Activated T-helper 9 cell treated with anti-CD3 and anti-CD28 coated beads, Interleukin-2, amount 50 U/mL, for 16 hours (primary cell): ENCODE data around the gene KSR1.
"Not testable (repeated sequence)": the region's sequence is repeated elsewhere in the genome, so short reads cannot be mapped to it uniquely, and the experiment has no call there.

Experiments used
- DNase-seq: peaks from one replicate; pipeline ENCODE4 v3.0.0-alpha.2; 2020; ENCODE audit warnings: low read depth

KSR1 gene

GRCh38 chr17:27455914-27456680, at the start of gene KSR1:
TSS of gene KSR1 (plus strand) at chr17:27456448. CDS start at chr17:27456644, 196 bp downstream.
- DNase-seq: peak; percentile 79

DNA sequence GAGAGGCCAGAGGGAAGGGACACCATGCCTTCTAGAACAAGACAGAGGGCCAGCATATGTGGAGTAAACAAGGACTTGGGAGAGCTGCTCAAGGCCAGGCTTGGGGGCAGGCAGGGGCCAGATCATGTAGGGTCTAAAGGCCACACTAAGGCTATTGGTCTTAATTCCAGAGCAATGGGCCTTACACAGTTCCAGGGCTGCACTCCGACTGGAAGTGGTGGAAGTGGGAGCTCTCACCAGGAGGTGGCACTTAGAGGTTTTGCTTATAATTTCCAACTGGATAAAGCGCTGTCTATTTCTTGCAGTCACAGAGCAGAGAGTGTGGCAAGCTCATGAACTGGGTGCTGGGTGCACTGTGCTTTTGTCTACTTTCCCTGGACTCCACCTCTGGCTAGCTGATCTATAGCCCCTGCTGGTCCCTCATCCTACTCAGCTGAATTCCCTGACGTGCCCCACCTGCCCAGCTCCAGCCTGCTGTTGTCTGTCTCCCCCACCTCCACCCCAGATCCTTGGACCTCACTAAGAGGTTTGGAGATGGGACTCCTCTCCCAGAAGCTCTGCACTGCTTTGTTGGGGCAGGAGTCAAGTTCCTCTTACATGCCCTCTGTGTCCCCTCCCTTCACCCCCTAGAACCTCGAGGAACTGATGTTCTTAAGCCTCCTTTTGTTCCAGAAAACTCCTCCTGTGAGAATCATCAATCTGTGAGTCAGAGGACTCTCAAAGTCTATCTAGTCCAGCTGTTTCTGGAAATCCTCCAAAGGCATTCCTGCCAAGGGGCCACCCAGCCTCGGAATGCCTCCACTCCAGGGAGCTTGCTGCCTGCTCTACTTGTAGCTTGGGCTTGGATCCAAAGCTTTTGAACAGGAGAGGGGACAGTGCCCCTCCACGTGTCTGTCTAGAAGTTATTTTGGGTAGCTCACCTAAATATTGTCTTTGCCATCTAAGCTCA, 48.1 kb upstream of the KSR1 start:
- DNase-seq: no peak

- DNase-seq: no peak
Observed at GRCh38 chr17:27408891-27409290, 47.4 kb upstream of the KSR1 start.

GRCh38 chr17:27412158-27412557, 44.1 kb upstream of the KSR1 start:
- DNase-seq: not testable (repeated sequence)

GRCh38 chr17:27413315-27413714, 42.9 kb upstream of the KSR1 start:
- DNase-seq: no peak

- DNase-seq: no peak
Observed at GRCh38 chr17:27413792-27414191, 42.5 kb upstream of the KSR1 start.

- no peak for DNase-seq
Observed at GRCh38 chr17:27414271-27414670, 42.0 kb upstream of the KSR1 start.

GRCh38 chr17:27414694-27415093, 41.6 kb upstream of the KSR1 start:
- no peak for DNase-seq

GRCh38 chr17:27415120-27415795, 41.0 kb upstream of the KSR1 start:
- no peak for DNase-seq

DNA sequence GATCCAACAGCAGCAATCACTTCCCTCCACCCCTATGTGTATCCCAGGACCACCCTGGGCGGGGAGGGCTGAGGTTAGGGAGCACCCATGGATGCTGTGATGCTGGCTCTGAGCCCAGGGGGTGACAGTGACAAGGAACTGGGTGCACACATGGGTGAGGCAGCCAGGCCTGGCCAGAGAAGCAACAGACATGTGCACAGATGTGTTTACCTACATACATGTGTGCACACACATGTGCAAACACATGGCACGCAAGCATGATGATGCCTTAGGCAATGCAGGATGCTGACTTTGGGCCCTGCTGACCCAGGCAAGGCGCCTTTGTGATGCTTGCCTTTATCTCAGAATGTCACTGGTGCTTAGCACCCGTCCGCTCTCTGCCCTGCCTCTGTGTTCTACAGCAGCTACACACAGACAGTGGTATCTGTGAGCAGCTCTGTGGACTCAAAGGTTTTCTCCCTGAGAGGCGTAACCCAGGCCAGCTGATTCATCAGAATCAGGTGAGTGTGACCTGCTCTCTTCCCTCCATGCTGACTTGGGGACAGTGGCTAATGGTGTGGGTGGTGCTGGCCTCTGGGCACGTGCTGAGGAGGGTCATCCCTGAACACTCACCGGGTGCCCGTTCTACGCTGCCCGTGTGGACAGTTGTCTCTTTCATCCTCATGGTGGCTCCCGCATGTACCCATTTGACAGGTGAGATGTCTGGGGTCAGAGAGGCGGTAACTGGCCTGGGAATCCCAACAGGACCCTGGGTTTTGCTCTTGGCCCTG, 38.5 kb upstream of the KSR1 start:
- DNase-seq: no peak

DNA sequence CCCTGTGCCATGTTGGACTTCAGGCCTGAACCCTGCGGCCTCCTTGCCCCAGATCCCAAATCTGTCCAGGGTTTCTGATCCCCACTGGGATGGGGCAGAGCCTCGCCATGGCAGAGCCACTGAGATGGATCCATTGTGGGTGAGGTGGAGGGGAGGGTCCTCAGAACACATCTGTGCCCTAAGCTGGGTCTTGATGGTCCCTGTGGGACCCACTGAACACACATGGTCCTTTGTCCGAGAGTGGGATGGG, 38.0 kb upstream of the KSR1 start:
- no peak for DNase-seq

- DNase-seq: no peak
Observed at GRCh38 chr17:27419156-27419555, 37.1 kb upstream of the KSR1 start.

- no peak for DNase-seq
Observed at GRCh38 chr17:27420211-27420950, 35.9 kb upstream of the KSR1 start.

- DNase-seq: no peak
Observed at GRCh38 chr17:27421111-27421510, 35.1 kb upstream of the KSR1 start.

- not testable (repeated sequence) for DNase-seq
Observed at GRCh38 chr17:27421626-27422025, 34.6 kb upstream of the KSR1 start.

DNA sequence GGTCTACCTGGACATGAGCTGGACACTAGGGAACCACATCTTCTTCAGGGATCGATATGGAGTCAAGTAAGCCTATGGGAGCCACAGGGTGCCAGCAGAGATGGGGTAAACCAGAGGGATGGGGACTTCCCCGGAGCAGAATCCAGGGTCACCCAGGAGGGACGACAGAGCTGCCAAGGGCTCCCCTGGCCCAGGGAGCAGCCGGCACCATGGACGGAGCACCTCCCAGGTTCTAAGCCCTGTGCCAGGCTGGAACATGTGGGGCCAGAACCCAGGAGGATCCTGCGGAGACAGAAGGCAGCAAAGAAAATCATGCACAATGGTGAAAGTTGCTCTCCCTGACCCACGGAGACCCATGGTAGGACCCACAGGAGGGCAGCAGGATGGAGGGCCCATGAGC, 33.6 kb upstream of the KSR1 start:
- DNase-seq: no peak

GRCh38 chr17:27423651-27424050, 32.6 kb upstream of the KSR1 start:
- no peak for DNase-seq

DNA sequence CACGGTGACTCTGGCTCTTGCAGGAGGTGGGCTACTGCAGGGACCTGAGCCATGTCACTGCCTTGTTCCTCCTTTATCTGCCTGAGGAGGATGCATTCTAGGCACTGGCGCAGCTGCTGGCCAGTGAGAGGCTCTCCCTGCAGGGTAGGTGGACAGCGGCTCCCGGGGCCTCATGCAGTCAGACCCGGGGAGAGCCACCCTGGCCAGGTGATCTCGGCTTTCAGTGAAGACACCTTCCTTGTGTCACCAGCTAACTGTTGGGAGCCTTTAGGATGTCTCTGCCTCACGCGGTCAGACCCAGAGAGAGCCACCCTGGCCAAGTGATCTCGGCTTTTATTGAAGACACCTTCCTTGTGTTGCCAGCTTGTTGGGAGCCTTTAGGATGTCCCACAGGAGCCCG, 31.7 kb upstream of the KSR1 start:
- no peak for DNase-seq

GRCh38 chr17:27424941-27425340, 31.3 kb upstream of the KSR1 start:
- DNase-seq: no peak

GRCh38 chr17:27425571-27425970, 30.7 kb upstream of the KSR1 start:
- not testable (repeated sequence) for DNase-seq

DNA sequence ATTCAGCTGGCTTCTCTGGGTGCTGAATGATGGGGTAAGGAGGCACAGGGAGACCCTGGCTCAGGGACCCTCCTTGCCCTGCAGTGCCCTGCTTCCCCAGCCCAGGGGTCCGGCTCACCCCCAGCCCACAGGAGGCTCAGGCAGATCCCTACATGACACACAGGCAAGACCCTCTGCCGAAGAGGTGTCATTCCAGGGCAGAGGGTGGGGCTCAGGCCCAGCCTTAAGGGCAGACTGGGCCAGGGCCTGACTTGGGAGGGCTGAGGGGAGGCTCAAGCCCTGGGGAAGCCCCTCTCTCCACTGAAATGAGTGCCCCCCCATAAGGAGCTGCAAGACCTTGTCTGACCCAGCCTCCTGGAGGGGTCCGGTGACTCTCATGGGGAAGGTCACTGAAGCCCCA, 30.3 kb upstream of the KSR1 start:
- no peak for DNase-seq
